Measurements from ENCODE around the gene CDKN2B.
"Not testable (repeated sequence)": the region's sequence is repeated elsewhere in the genome, so short reads cannot be mapped to it uniquely, and the experiment has no call there.

Gene CDKN2B

GRCh38 chr9:22008717-22009505 lies at the start of gene CDKN2B:
TSS of gene CDKN2B (minus strand) at chr9:22009305. CDS start at chr9:22008953, 352 bp downstream.
- in situ Hi-C loops (cut with HindIII; ENCODE audit: low sequenced_read_pairs): no loop called here

- in situ Hi-C loops (cut with HindIII; ENCODE audit: low sequenced_read_pairs): not testable (repeated sequence)
These were observed 48.9 kb upstream of the CDKN2B start for GRCh38 chr9:22057972-22058371.

- in situ Hi-C loops (cut with HindIII; ENCODE audit: low sequenced_read_pairs): no loop called here
These were observed 47.3 kb upstream of the CDKN2B start for GRCh38 chr9:22056402-22056801.

- in situ Hi-C loops (cut with HindIII; ENCODE audit: low sequenced_read_pairs): no loop called here
These were observed 46.0 kb upstream of the CDKN2B start for GRCh38 chr9:22055090-22055489.

- in situ Hi-C loops (cut with HindIII; ENCODE audit: low sequenced_read_pairs): no loop called here
These were observed 45.4 kb upstream of the CDKN2B start for GRCh38 chr9:22054529-22054928.

- in situ Hi-C loops (cut with HindIII; ENCODE audit: low sequenced_read_pairs): no loop called here
These were observed 45.0 kb upstream of the CDKN2B start for GRCh38 chr9:22054076-22054475.

- in situ Hi-C loops (cut with HindIII; ENCODE audit: low sequenced_read_pairs): no loop called here
These were observed 44.1 kb upstream of the CDKN2B start for GRCh38 chr9:22053178-22053577.

GRCh38 chr9:22052376-22052945 lies 43.4 kb upstream of the CDKN2B start:
- in situ Hi-C loops (cut with HindIII; ENCODE audit: low sequenced_read_pairs): no loop called here

- in situ Hi-C loops (cut with HindIII; ENCODE audit: low sequenced_read_pairs): no loop called here
These were observed 41.8 kb upstream of the CDKN2B start for GRCh38 chr9:22050924-22051323.

- in situ Hi-C loops (cut with HindIII; ENCODE audit: low sequenced_read_pairs): loop anchor here (25.0 kb wide), 2 partner anchors 188 to 237 kb away; partner anchors contain the start of gene MTAP
These were observed 40.3 kb upstream of the CDKN2B start for GRCh38 chr9:22049411-22049810.

- in situ Hi-C loops (cut with HindIII; ENCODE audit: low sequenced_read_pairs): loop anchor here (25.0 kb wide), 2 partner anchors 190 to 235 kb away; partner anchors contain the start of gene MTAP
These were observed 38.5 kb upstream of the CDKN2B start for GRCh38 chr9:22047596-22047995.

GRCh38 chr9:22046243-22046885 lies 37.3 kb upstream of the CDKN2B start:
- in situ Hi-C loops (cut with HindIII; ENCODE audit: low sequenced_read_pairs): loop anchor here (25.0 kb wide), 2 partner anchors 191 to 234 kb away; partner anchors contain the start of gene MTAP

- in situ Hi-C loops (cut with HindIII; ENCODE audit: low sequenced_read_pairs): loop anchor here (25.0 kb wide), 2 partner anchors 192 to 233 kb away; partner anchors contain the start of gene MTAP
These were observed 36.3 kb upstream of the CDKN2B start for GRCh38 chr9:22045423-22045822.

GRCh38 chr9:22044583-22044982 lies 35.5 kb upstream of the CDKN2B start:
- in situ Hi-C loops (cut with HindIII; ENCODE audit: low sequenced_read_pairs): loop anchor here (25.0 kb wide), 2 partner anchors 193 to 232 kb away; partner anchors contain the start of gene MTAP

GRCh38 chr9:22043928-22044327 lies 34.8 kb upstream of the CDKN2B start:
- in situ Hi-C loops (cut with HindIII; ENCODE audit: low sequenced_read_pairs): loop anchor here (25.0 kb wide), 2 partner anchors 193 to 232 kb away; partner anchors contain the start of gene MTAP

- in situ Hi-C loops (cut with HindIII; ENCODE audit: low sequenced_read_pairs): loop anchor here (25.0 kb wide), 2 partner anchors 196 to 229 kb away; partner anchors contain the start of gene MTAP
These were observed 32.7 kb upstream of the CDKN2B start for GRCh38 chr9:22041775-22042174.

GRCh38 chr9:22041344-22041743 lies 32.2 kb upstream of the CDKN2B start:
- in situ Hi-C loops (cut with HindIII; ENCODE audit: low sequenced_read_pairs): loop anchor here (25.0 kb wide), 2 partner anchors 196 to 229 kb away; partner anchors contain the start of gene MTAP

GRCh38 chr9:22040760-22041159 lies 31.7 kb upstream of the CDKN2B start:
- in situ Hi-C loops (cut with HindIII; ENCODE audit: low sequenced_read_pairs): loop anchor here (25.0 kb wide), 2 partner anchors 197 to 228 kb away; partner anchors contain the start of gene MTAP

- in situ Hi-C loops (cut with HindIII; ENCODE audit: low sequenced_read_pairs): loop anchor here (5.0 to 25.0 kb wide), 3 partner anchors 78 to 227 kb away; partner anchors contain the start of gene MTAP
These were observed 30.2 kb upstream of the CDKN2B start for GRCh38 chr9:22039258-22039657.

- in situ Hi-C loops (cut with HindIII; ENCODE audit: low sequenced_read_pairs): loop anchor here (5.0 to 25.0 kb wide), 3 partner anchors 79 to 226 kb away; partner anchors contain the start of gene MTAP
These were observed 29.0 kb upstream of the CDKN2B start for GRCh38 chr9:22037954-22038690.

Measured in DLD1 (cell line).